ENCODE measurements around the gene GNAQ. TPM values are rescaled to one million over a fixed set of nuclear protein-coding genes. Genes with fewer than 3 reads are reported as not detected.

The GNAQ gene
- total RNA-seq, 2 donors from 2014 or later, result 57.1 to 68.1 TPM

DNA sequence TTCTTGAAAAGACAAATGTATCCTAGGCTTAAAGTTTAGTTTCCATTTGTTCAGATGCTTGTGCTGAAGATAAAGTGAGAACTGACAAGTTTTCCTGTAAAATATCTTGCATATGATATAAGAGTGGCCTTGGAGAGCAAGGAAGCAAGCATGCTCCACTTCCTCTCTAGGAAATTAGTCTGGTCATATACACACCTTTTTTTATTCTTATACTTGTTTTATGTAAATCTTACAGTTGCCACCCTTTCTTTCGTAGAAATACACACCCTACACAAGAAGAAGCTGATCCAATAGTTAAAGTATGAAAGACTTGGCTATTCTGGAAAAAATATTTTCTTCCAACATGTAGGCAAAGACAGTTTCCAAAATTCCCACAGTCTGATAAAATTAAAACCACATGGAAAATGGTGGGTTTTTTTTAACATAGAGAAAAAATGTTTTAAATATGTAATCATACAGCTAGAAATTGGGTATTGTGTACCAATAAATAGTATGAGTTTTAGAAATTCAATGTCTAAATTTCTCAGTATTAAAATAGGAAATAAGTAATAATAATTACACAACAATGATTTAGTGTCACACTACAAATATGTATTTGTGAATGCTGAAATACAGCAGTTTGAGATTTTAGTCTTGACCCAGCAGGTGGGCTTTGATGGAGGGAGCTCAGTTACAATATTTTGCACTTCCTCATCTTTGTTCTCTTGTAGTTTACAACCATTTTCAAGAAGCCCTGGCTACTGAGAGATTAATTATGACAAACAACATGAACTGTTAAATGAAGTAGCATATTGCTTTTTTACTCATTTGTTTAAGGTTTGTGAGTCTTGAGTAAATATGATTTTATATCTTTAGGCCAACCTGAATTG is 197.8 kb downstream of the GNAQ start:
- Mint-ChIP-seq H3K27ac (no peak overlapping the region), H3K4me1 (peaks cover 16% of the 10 kb centered on the region), H3K4me3 (no peak overlapping the region), H3K36me3 (ENCODE audit: low read depth) (no peaks in the 10 kb centered on the region), H3K27me3 (no peaks in the 10 kb centered on the region)
- DNase-seq (no peak), ATAC-seq (no peak)
- no peaks in the 10 kb centered on the region for H3K9me3 ChIP-seq (ENCODE audit: control insufficient read depth, low read length, poor library complexity, severe bottlenecking)

DNA sequence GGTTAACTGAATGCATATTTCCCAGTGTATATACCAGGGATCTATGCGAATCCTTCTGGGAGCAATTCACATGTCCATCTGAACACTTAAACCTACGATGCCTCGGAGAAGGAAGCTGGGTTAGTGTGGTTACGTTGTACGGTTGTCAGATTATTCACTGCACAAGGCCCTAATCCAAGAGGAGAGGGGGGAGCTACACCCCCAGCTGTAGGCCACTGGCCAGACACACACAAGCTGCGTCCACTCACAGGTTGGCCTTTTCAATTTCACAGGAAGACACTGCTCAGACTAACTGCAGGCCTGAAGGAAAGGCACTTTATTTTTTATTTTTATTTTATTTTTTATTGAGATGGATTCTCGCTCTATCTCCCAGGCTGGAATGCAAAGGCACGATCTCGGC is 199.0 kb downstream of the GNAQ start:
- ATAC-seq, result no peak
- peaks cover 22% of the 10 kb centered on the region for H3K4me1 Mint-ChIP-seq

GRCh38 chr9:77831781-77832180 is 199.8 kb downstream of the GNAQ start:
- no peaks in the 10 kb centered on the region for H3K9me3 ChIP-seq (ENCODE audit: control insufficient read depth, low read length, poor library complexity, severe bottlenecking)
- no peak for DNase-seq
- no peaks in the 10 kb centered on the region for H3K36me3 Mint-ChIP-seq (ENCODE audit: low read depth)
- H3K4me3 Mint-ChIP-seq, result no peak overlapping the region
- H3K27ac Mint-ChIP-seq, result no peak overlapping the region
- no peak for ATAC-seq
- H3K27me3 Mint-ChIP-seq, result no peaks in the 10 kb centered on the region
- H3K4me1 Mint-ChIP-seq, result peaks cover 25% of the 10 kb centered on the region

More for the DNA sequence above, 199.0 kb downstream of the GNAQ start:
- DNase-seq, result no peak
- no peak overlapping the region for H3K27ac Mint-ChIP-seq
- no peaks in the 10 kb centered on the region for H3K36me3 Mint-ChIP-seq (ENCODE audit: low read depth)
- H3K4me3 Mint-ChIP-seq, result no peak overlapping the region
- no peaks in the 10 kb centered on the region for H3K9me3 ChIP-seq (ENCODE audit: control insufficient read depth, low read length, poor library complexity, severe bottlenecking)
- no peaks in the 10 kb centered on the region for H3K27me3 Mint-ChIP-seq

- no peaks in the 10 kb centered on the region for H3K9me3 ChIP-seq (ENCODE audit: control insufficient read depth, low read length, poor library complexity, severe bottlenecking)
- no peaks in the 10 kb centered on the region for H3K27me3 Mint-ChIP-seq
- H3K27ac Mint-ChIP-seq, result no peak overlapping the region
- H3K4me1 Mint-ChIP-seq, result peaks cover 20% of the 10 kb centered on the region
- ATAC-seq (no peak), DNase-seq (no peak)
- no peak overlapping the region for H3K4me3 Mint-ChIP-seq
- no peaks in the 10 kb centered on the region for H3K36me3 Mint-ChIP-seq (ENCODE audit: low read depth)
Measured at GRCh38 chr9:77830618-77831285, 200.9 kb downstream of the GNAQ start.

GRCh38 chr9:77829420-77829819 is 202.2 kb downstream of the GNAQ start:
- Mint-ChIP-seq H3K4me1 (peaks cover 20% of the 10 kb centered on the region), H3K27ac (no peak overlapping the region), H3K36me3 (ENCODE audit: low read depth) (no peaks in the 10 kb centered on the region), H3K27me3 (no peaks in the 10 kb centered on the region), H3K4me3 (no peak overlapping the region)
- DNase-seq (no peak), ATAC-seq (no peak)
- H3K9me3 ChIP-seq (ENCODE audit: control insufficient read depth, low read length, poor library complexity, severe bottlenecking), result no peaks in the 10 kb centered on the region

DNA sequence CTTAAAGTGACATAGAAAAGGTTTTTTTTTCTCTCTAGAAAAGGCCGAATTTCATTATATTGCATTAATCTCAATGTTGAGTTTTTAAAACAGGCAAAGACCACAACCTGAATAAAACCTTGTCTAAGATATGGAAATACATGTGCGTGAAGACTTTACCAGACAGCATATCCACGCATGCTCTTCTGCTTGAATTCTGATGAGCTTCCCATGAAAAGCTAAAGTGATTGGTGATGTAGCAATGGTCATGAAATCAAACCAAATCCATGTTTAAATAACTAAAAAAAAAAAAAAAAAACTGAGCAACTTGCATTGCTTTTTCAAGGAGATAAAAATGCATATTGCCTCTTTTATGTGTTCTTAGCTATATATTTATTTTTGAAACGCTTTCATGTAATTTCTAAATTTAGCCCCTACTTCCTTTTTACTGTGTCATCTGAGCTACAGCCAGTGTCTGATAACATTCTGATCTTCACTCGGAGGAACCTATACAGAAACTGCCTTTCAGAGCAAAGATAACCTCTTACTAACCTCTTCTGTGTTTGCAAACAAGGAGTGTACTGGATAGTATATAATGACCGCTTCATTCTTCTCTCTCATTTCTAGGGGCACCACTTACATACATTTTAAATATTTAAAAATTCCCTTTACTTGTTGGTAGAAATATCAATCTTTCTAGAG is 204.4 kb downstream of the GNAQ start:
- no peaks in the 10 kb centered on the region for H3K27me3 Mint-ChIP-seq
- no peak for ATAC-seq
- no peak for DNase-seq
- no peaks in the 10 kb centered on the region for H3K9me3 ChIP-seq (ENCODE audit: control insufficient read depth, low read length, poor library complexity, severe bottlenecking)
- no peaks in the 10 kb centered on the region for H3K36me3 Mint-ChIP-seq (ENCODE audit: low read depth)
- H3K27ac Mint-ChIP-seq, result no peak overlapping the region
- peaks cover 21% of the 10 kb centered on the region for H3K4me1 Mint-ChIP-seq
- no peak overlapping the region for H3K4me3 Mint-ChIP-seq

DNA sequence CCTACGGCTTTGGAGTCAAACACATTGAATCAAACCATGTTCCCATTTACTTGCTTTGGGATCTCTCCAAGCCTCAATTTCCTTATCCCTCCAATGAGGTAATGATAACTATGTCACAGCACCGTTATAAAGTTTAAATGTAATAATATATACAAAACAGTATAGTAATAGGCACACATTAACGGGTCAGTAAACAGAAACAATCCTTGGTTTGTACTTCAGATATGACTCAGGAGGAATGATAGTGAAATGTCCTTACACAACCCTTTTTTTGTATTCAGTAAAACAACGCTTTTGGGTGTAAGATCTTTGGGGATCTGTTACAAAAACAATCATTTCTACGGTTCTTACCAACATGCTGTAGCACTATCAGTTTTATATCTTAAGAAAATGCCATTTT is 205.0 kb downstream of the GNAQ start:
- DNase-seq (no peak), ATAC-seq (no peak)
- no peak overlapping the region for H3K27ac Mint-ChIP-seq
- no peaks in the 10 kb centered on the region for H3K9me3 ChIP-seq (ENCODE audit: control insufficient read depth, low read length, poor library complexity, severe bottlenecking)
- H3K36me3 Mint-ChIP-seq (ENCODE audit: low read depth), result no peaks in the 10 kb centered on the region
- peaks cover 17% of the 10 kb centered on the region for H3K4me1 Mint-ChIP-seq
- no peaks in the 10 kb centered on the region for H3K27me3 Mint-ChIP-seq
- no peak overlapping the region for H3K4me3 Mint-ChIP-seq

- Mint-ChIP-seq H3K27me3 (no peaks in the 10 kb centered on the region), H3K36me3 (ENCODE audit: low read depth) (no peaks in the 10 kb centered on the region), H3K4me1 (peaks cover 20% of the 10 kb centered on the region), H3K4me3 (no peak overlapping the region), H3K27ac (no peak overlapping the region)
- no peaks in the 10 kb centered on the region for H3K9me3 ChIP-seq (ENCODE audit: control insufficient read depth, low read length, poor library complexity, severe bottlenecking)
- ATAC-seq (no peak), DNase-seq (no peak)
Measured at GRCh38 chr9:77826116-77826515, 205.5 kb downstream of the GNAQ start.

DNA sequence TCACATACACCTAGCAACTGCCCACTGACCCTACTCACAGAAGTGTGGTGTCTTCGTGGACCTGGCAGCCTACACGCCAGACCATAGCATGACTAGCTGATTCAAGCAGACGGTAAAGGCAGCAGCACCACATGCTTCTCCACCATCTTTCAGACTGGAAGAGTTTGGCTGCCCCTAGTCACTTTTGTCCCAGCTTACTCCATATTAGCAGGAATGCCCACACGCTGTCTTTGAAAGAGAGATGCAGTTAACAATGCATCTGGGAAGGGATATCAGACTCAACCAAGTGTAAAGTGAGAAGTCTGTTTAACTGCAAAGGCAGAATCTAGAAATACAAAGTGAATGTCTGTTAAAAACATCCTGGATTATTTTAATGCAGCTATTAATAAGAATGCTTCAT is 206.2 kb downstream of the GNAQ start:
- H3K4me3 Mint-ChIP-seq, result no peak overlapping the region
- H3K4me1 Mint-ChIP-seq, result peaks cover 23% of the 10 kb centered on the region
- no peak for ATAC-seq

GRCh38 chr9:77820293-77820954 is 211.2 kb downstream of the GNAQ start:
- H3K4me1 Mint-ChIP-seq, result peaks cover 21% of the 10 kb centered on the region
- ATAC-seq (no peak), DNase-seq (no peak)
- H3K27ac Mint-ChIP-seq, result no peak overlapping the region
- H3K9me3 ChIP-seq (ENCODE audit: control insufficient read depth, low read length, poor library complexity, severe bottlenecking), result no peaks in the 10 kb centered on the region
- no peak overlapping the region for H3K4me3 Mint-ChIP-seq
- H3K36me3 Mint-ChIP-seq (ENCODE audit: low read depth), result peaks cover 2% of the 10 kb centered on the region
- H3K27me3 Mint-ChIP-seq, result no peaks in the 10 kb centered on the region

More for the DNA sequence above, 206.2 kb downstream of the GNAQ start:
- no peaks in the 10 kb centered on the region for H3K36me3 Mint-ChIP-seq (ENCODE audit: low read depth)
- no peaks in the 10 kb centered on the region for H3K9me3 ChIP-seq (ENCODE audit: control insufficient read depth, low read length, poor library complexity, severe bottlenecking)
- no peaks in the 10 kb centered on the region for H3K27me3 Mint-ChIP-seq
- DNase-seq, result no peak
- no peak overlapping the region for H3K27ac Mint-ChIP-seq

- ATAC-seq (no peak), DNase-seq (no peak)
- no peak overlapping the region for H3K4me3 Mint-ChIP-seq
- no peak overlapping the region for H3K27ac Mint-ChIP-seq
- H3K27me3 Mint-ChIP-seq, result no peaks in the 10 kb centered on the region
- H3K9me3 ChIP-seq (ENCODE audit: control insufficient read depth, low read length, poor library complexity, severe bottlenecking), result no peaks in the 10 kb centered on the region
- H3K4me1 Mint-ChIP-seq, result peaks cover 21% of the 10 kb centered on the region
- peaks cover 2% of the 10 kb centered on the region for H3K36me3 Mint-ChIP-seq (ENCODE audit: low read depth)
Measured at GRCh38 chr9:77819657-77820056, 212.0 kb downstream of the GNAQ start.

DNA sequence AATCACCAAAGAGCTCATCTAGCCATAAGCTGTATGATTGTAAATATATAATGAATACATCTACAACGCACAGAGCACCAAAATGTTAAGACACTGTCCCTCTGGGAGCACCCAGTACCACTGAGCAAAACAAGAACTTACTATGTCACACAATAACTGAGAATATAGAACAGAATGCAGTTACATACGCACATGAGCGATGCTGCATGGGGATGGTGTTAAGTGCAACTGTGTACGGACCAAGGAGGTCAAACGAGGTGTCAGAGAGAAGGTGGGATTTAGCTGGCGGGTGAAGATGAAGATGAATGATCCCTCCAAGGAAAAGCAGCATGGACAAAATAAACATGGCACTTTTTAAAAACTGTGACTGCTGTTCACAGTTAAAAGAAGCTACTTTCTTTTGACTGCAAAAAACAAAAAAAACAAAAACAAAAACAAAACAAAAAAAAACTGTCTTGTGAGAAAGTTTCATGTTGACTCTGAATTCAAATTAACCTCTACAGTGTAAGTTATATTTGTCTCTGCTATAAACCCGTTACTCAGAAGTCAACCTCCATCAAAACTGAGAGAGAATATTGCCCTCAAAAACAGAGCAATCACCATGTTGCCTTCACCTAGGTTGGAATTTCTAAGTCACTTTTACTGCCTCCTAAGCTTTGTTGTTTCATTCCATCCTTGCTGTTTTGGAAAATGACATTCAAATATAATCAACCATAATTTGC is 213.9 kb downstream of the GNAQ start:
- ATAC-seq (no peak), DNase-seq (no peak)
- peaks cover 26% of the 10 kb centered on the region for H3K4me1 Mint-ChIP-seq
- no peak overlapping the region for H3K27ac Mint-ChIP-seq
- H3K9me3 ChIP-seq (ENCODE audit: control insufficient read depth, low read length, poor library complexity, severe bottlenecking), result no peaks in the 10 kb centered on the region
- no peak overlapping the region for H3K4me3 Mint-ChIP-seq
- H3K36me3 Mint-ChIP-seq (ENCODE audit: low read depth), result peaks cover 9% of the 10 kb centered on the region
- no peaks in the 10 kb centered on the region for H3K27me3 Mint-ChIP-seq

All from T-helper 17 cell (primary cell).